HepG2 (cell line): ENCODE data around the gene GNAS. TPM values are rescaled to one million over a fixed set of nuclear protein-coding genes. Genes with fewer than 3 reads are reported as not detected.

ENCODE experiments used
- ATAC-seq: fragments of 200-7000 bp; cut with Tn5 transposase; 3 replicates; pipeline ENCODE4 v1.9.1; 2020; ENCODE audit warnings: mild to moderate bottlenecking, moderate library complexity
- BruUV-seq: library from RNA; stranded (reverse); fragments of 400-500 nt; replicated peaks from 2 replicates; lab custom pipeline; 2021; lab: Mats Ljungman, UMichigan
- CTCF ChIA-PET: fragments of 300-600 bp; formaldehyde crosslinking; extraction: SDS; loops from one replicate; lab custom pipeline; 2021; ENCODE audit warnings: low total read pairs, inconsistent platforms, low intra/inter-chr PET ratio; lab: Yijun Ruan, JAX
- POLR2A ChIA-PET: fragments of 350-600 bp; sonication (Branson Sonifier 250); formaldehyde crosslinking; loops from one replicate; lab custom pipeline; 2020; ENCODE audit warnings: antibody characterized with exemption, inconsistent platforms; lab: Yijun Ruan, JAX
- DNase-seq: peaks from one replicate; pipeline ENCODE4 v3.0.0-alpha.2; 2015; ENCODE audit warnings: low spot score
- FAIRE-seq: peaks from 3 replicates; lab custom pipeline; 2011; peaks lifted over from hg19 to GRCh38; lab: Jason Lieb, UNC
- H2AFZ ChIP-seq: one replicate; pipeline ENCODE4 v1.6.1; 2011; ENCODE audit warnings: low read length, inconsistent platforms
- H3K27ac ChIP-seq: fragments of 300-600 bp; 3 replicates; pipeline ENCODE4 v1.8.0; 2011; ENCODE audit warnings: mixed run types, mild to moderate bottlenecking, mixed read lengths, low read length, inconsistent platforms; ENCODE audit not compliant: insufficient read depth; ENCODE audit errors: extremely low read length
- H3K27me3 ChIP-seq, 2 experiments: fragments of 200-600 bp in 1 of 2; 2 replicates in 1 of 2; 3 replicates in 1 of 2; pipeline versions ENCODE4 v1.6.0 to v1.8.0; 2011; ENCODE audit warnings: low read length in 2 of 2, mild to moderate bottlenecking in 2 of 2, moderate library complexity in 2 of 2, inconsistent platforms in 1 of 2; ENCODE audit not compliant: insufficient read depth in 2 of 2, control insufficient read depth in 1 of 2
- H3K36me3 ChIP-seq, 2 experiments: fragments of 200-600 bp in 1 of 2; replicated peaks in 1 of 2; 2 replicates in 1 of 2; 3 replicates in 1 of 2; pipeline versions ENCODE4 v1.5.1 to v1.8.0; 2011; ENCODE audit warnings: low read length in 2 of 2, inconsistent platforms in 1 of 2; ENCODE audit not compliant: insufficient read depth in 2 of 2, control insufficient read depth in 1 of 2
- H3K4me1 ChIP-seq: 2 replicates; pipeline ENCODE4 v1.5.1; 2012; ENCODE audit warnings: low read length, inconsistent platforms; ENCODE audit not compliant: insufficient read depth
- H3K4me2 ChIP-seq: 2 replicates; pipeline ENCODE4 v1.6.0; 2011; ENCODE audit warnings: low read depth, low read length, inconsistent platforms
- H3K4me3 ChIP-seq, 3 experiments: fragments of 200-600 bp in 1 of 3; sonication (generic), shearing (Covaris generic) in 1 of 3; replicated peaks in 1 of 3; 2 replicates each; pipeline ENCODE4 v1.5.1; 2011 to 2016; ENCODE audit warnings: low read length in 3 of 3, inconsistent platforms in 2 of 3, low read depth in 2 of 3, mild to moderate bottlenecking in 2 of 3, control low read depth in 1 of 3, mixed read lengths in 1 of 3; ENCODE audit not compliant: insufficient read depth in 1 of 3
- H3K79me2 ChIP-seq: one replicate; pipeline ENCODE4 v1.6.1; 2011; ENCODE audit warnings: low read length, inconsistent platforms; ENCODE audit not compliant: insufficient read depth
- H3K9ac ChIP-seq: 2 replicates; pipeline ENCODE4 v1.6.0; 2011; ENCODE audit warnings: mild to moderate bottlenecking, low read depth, low read length, inconsistent platforms; ENCODE audit not compliant: insufficient read depth
- H3K9me3 ChIP-seq: 2 replicates; pipeline ENCODE4 v1.5.1; 2012; ENCODE audit warnings: mild to moderate bottlenecking, low read length
- H4K20me1 ChIP-seq: 2 replicates; pipeline ENCODE4 v1.6.0; 2011; ENCODE audit warnings: inconsistent platforms, mild to moderate bottlenecking, low read length, moderate library complexity; ENCODE audit not compliant: insufficient read depth
- CREM ChIP-seq, 2 experiments: sonication (generic) in 1 of 2; formaldehyde crosslinking in 1 of 2; IDR thresholded peaks; 2 replicates each; pipeline versions ENCODE4 v1.4.0 to v1.6.1; 2016 to 2020; ENCODE audit warnings: antibody characterized with exemption in 1 of 2, mild to moderate bottlenecking in 1 of 2, missing genetic modification reagents in 1 of 2
- ELF4 ChIP-seq: sonication (generic); formaldehyde crosslinking; IDR thresholded peaks from 2 replicates; pipeline ENCODE4 v1.5.0; 2020; ENCODE audit warnings: missing genetic modification reagents, mild to moderate bottlenecking, moderate library complexity, borderline replicate concordance
- HDAC2 ChIP-seq: sonication (generic); formaldehyde crosslinking; IDR thresholded peaks from 2 replicates; pipeline ENCODE4 v1.4.0; 2020; ENCODE audit warnings: missing genetic modification reagents
- TCF7 ChIP-seq: sonication (generic); IDR thresholded peaks from 2 replicates; pipeline ENCODE4 v1.6.1; 2016; ENCODE audit warnings: antibody characterized with exemption, low read depth
- WGBS: methylation state at CpG from one replicate; pipeline ENCODE4 v1.1.6; 2017; ENCODE audit warnings: low lambda C conversion rate; 5-methylcytosine and 5-hydroxymethylcytosine counted together
- in situ Hi-C: cut with HindIII; loops from 2 replicates; pipeline ENCODE4 v1.10.0; 2017; ENCODE audit warnings: low pct_unique_long_range_greater_than_20kb; ENCODE audit not compliant: extremely low pct_ligation_motif_present
- intact Hi-C: fragments of 100-400 bp; cut with micrococcal nuclease; formaldehyde crosslinking; loops from one replicate; pipeline ENCODE4 v1.10.0; 2022; ENCODE audit not compliant: unreplicated experiment
- polyA plus RNA-seq, 8 experiments: library from polyadenylated mRNA; depleted of rRNA in 3 of 8; stranded (reverse) in 7 of 8; unstranded in 1 of 8; fragments of >200 nt; fragmentation: Illumina TruSeq in 4 of 8; extraction: Trizol in 4 of 8; gene quantifications; 2 replicates each; pipeline versions ENCODE4 v1.2.1 to v1.2.3, GENCODE V29; 2011 to 2016; ENCODE audit warnings: low read depth in 4 of 8, missing spikeins in 1 of 8, mixed read lengths in 1 of 8; ENCODE audit not compliant: insufficient read depth in 1 of 8
- total RNA-seq, 5 experiments: library from RNA; depleted of rRNA; stranded (reverse); fragments of >200 nt; fragmentation: Illumina TruSeq; extraction: Trizol; gene quantifications; 2 replicates each; pipeline ENCODE4 v1.2.3, GENCODE V29; 2016; ENCODE audit warnings: low read depth in 1 of 5

Gene GNAS
- total and polyA plus RNA-seq, 2 of the 13 experiments (the other 11 are each of a cell fraction or from before 2014, with no cell fraction given): 407 to 1,008 TPM

DNA sequence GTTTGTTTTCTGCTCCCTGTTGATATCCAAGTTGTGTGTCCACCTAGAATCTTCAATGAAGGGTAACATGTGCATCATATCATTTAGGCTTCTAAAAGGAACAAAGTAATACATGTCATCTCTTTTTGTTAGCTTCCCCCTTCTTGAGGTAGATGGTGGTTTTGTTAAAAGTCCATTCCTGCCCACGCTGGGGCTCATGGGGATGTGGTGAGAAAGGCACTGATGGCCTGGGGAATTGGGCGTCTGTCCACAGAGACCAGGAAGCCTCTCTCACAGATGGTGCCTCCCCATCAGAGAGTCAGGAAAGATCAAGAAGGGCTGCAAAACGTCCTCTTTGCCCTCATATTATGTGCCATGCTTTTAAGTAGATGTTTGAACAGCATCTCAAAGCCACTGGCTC, 32.5 kb downstream of the GNAS start:
- Histone ChIP-seq H3K79me2 (peaks cover 2% of the 10 kb centered on the region), H3K4me3 (no peak overlapping the region), H2AFZ (no peak overlapping the region), H3K36me3 (no peaks in the 10 kb centered on the region), H4K20me1 (no peaks in the 10 kb centered on the region), H3K27ac (no peak overlapping the region), H3K27me3 (peaks cover 0 to 11% of the 10 kb centered on the region in 2 experiments; a peak in 2 of 5 replicates), H3K4me1 (peaks cover 11% of the 10 kb centered on the region), H3K9ac (no peak overlapping the region), H3K4me2 (no peak overlapping the region), H3K9me3 (peaks cover 7% of the 10 kb centered on the region; the same call in 1 of the 2 replicates)
- ATAC-seq (no peak), DNase-seq (no peak), FAIRE-seq (no peak)
- 49% methylated on average over 3 of the region's 3 CpGs for WGBS
- no TSS peak for BruUV-seq
- in situ Hi-C loops (no loop called here), intact Hi-C loops (no loop called here)
- TF ChIP-seq ELF4 (CRISPR knock-in tag): no peak
- no peak for TF ChIP-seq HDAC2
- CTCF ChIA-PET: no interaction called here
- POLR2A ChIA-PET: no interaction called here

DNA sequence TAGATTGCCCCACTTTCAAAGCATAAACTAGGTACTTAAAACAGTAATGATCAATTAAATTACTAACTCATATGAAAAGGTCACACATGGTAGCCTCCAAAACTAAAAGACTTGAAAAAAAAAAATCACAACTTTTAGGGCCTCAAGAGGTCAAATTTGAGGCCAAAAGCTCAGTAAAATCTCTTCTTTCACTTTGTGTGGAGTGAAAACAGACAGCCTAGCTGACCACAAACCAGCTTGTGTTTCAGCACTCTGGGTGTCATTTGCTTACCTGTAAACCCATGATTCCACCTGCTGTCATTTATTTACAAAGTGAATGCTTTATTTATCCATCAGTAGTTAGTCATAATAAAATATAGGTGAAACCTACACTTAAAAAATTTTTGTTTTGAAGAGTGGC, 34.0 kb downstream of the GNAS start:
- TF ChIP-seq CREM (IDR thresholded peaks at IDR 0.05): no peak
- no peak for TF ChIP-seq CREM (CRISPR knock-in tag; IDR thresholded peaks at IDR 0.05)
- 0 out of 2 replicates have a peak, but pooled peaks have one; percentile 11 for TF ChIP-seq TCF7
- TF ChIP-seq, all 625 proteins: peak for 1
- Histone ChIP-seq H3K27ac (no peak overlapping the region), H3K36me3 (no peaks in the 10 kb centered on the region), H3K9ac (no peak overlapping the region), H3K9me3 (peaks cover 7% of the 10 kb centered on the region; the same call in 1 of the 2 replicates), H3K4me3 (no peak overlapping the region), H3K27me3 (peaks cover 0 to 11% of the 10 kb centered on the region in 2 experiments; a peak in 2 of 5 replicates), H2AFZ (no peak overlapping the region), H3K4me1 (peaks cover 19% of the 10 kb centered on the region), H3K79me2 (peaks cover 2% of the 10 kb centered on the region), H4K20me1 (no peaks in the 10 kb centered on the region), H3K4me2 (no peak overlapping the region)
- CTCF ChIA-PET: no interaction called here
- ATAC-seq (no peak), FAIRE-seq (no peak), DNase-seq (no peak)
- POLR2A ChIA-PET: no interaction called here
- no TSS peak for BruUV-seq
- in situ Hi-C loops: no loop called here
- intact Hi-C loops: no loop called here
